Measurements from ENCODE around the gene ILDR2.

The ILDR2 gene

DNA sequence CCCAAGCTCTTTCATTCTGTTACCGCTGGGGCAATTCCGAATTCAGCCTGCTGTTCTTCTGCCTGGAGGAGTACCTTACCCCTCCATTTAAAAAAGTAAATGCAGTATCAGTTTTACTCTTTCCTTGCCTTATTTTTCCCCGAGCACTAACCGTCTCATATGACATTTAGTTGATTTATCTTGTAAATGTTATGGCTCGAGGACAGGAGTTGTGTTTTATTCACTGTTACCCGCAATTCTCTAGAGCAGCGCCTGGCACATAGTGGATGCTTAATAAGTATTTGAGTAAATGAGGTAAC is 98.9 kb downstream of the ILDR2 start:
- H3K27me3 ChIP-seq (ENCODE audit: control insufficient read depth, insufficient read depth, low read length): no peaks in the 10 kb centered on the region
- peak overlapping the region; percentile 90 for H3K9ac ChIP-seq (ENCODE audit: low read depth, low read length)

DNA sequence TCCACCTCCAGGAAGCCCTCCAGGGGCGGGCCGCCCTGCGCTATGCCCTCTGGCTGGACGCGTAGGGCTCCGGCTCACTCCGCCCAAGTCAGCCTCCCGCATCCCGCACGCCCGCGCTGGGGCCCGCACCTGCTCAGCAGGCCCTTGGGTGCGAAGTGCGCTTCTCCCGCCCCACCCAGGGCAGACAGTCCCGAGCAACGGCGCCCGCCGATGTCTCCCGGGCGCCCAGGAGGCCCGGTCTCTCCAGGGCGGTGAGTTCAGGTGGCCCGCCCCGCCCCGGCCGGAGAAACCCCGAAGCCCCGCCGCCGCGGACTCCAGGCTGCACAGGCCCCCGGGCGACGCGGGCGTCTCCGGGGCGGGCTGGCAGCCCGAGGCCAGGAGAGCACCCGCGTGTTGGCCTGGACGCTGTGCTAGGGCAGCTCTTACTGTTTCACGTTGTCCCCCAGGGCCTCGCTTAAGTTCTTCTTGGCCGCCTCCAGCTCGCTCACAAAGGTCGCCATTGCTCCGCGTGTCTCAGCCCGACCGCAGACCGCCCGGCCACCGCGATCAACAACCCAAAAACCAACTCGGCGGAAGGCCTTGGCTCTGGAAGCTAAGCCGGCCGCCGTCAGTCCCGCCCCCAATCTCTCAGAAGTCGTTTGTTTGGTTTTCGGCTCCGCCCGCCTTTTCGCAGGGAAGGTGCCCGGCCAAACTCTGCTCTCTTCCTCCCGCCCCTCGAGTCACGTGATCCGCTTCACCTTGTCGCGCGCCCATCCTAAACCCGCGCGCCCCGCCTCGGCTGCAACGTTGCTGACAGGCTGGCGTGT is 99.4 kb downstream of the ILDR2 start, which contains the start of gene TADA1:
Gene TADA1, minus strand, starts transcription at position 531 of the 806 bp plus-strand sequence. Its CDS starts 31 bp downstream, at position 500.
- peak within 1 kb of the TSS; percentile 90 for H3K9ac ChIP-seq (ENCODE audit: low read depth, low read length)
- peak within 1 kb of the TSS; percentile 84 for H3K4me3 ChIP-seq (ENCODE audit: low read length)

More for the DNA sequence above, 98.9 kb downstream of the ILDR2 start:
- peak overlapping the region; percentile 84 for H3K4me3 ChIP-seq (ENCODE audit: low read length)
- peaks cover 8% of the 10 kb centered on the region for H3K4me1 ChIP-seq (ENCODE audit: control insufficient read depth, insufficient read depth, low read length)
- H3K36me3 ChIP-seq (ENCODE audit: insufficient read depth, low read length): no peaks in the 10 kb centered on the region
- peak overlapping the region; percentile 76 for H3K4me2 ChIP-seq (ENCODE audit: low read length)
- H3K9me3 ChIP-seq (replicated peaks; ENCODE audit: low read length): no peaks in the 10 kb centered on the region

DNA sequence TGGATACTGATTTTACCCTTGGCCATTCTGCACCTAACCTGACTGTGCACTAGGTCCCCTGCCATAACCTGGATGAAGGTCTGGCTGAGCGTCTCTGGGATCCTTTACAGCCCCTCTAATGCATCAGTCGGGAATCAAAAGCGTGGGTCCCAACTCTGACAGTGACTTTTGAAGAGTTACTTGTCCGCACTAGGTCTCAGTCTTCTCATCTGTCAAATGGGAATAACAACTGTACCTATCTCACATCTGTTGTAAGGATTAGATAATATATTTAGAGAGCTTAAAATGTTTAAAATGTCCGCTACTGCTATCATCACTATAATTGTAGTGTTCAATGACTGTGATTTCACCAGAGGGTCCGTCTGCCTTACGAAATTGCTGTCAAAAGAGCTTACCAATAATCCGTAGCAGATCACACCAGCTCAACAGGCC is 100.0 kb downstream of the ILDR2 start:
- Histone ChIP-seq H3K9me3 (replicated peaks; ENCODE audit: low read length) (no peaks in the 10 kb centered on the region), H3K9ac (ENCODE audit: low read depth, low read length) (peak overlapping the region; percentile 90), H3K36me3 (ENCODE audit: insufficient read depth, low read length) (no peaks in the 10 kb centered on the region), H3K4me3 (ENCODE audit: low read length) (peak overlapping the region; percentile 84), H3K4me1 (ENCODE audit: control insufficient read depth, insufficient read depth, low read length) (peaks cover 8% of the 10 kb centered on the region), H3K27me3 (ENCODE audit: control insufficient read depth, insufficient read depth, low read length) (no peaks in the 10 kb centered on the region), H3K4me2 (ENCODE audit: low read length) (peak overlapping the region; percentile 76)

More for the DNA sequence above, 99.4 kb downstream of the ILDR2 start, which contains the start of gene TADA1:
- Histone ChIP-seq H3K9me3 (replicated peaks; ENCODE audit: low read length) (no peaks in the 10 kb centered on the region), H3K36me3 (ENCODE audit: insufficient read depth, low read length) (no peaks in the 10 kb centered on the region), H3K4me1 (ENCODE audit: control insufficient read depth, insufficient read depth, low read length) (peaks cover 8% of the 10 kb centered on the region), H3K27me3 (ENCODE audit: control insufficient read depth, insufficient read depth, low read length) (no peaks in the 10 kb centered on the region), H3K4me2 (ENCODE audit: low read length) (peak within 1 kb of the TSS; percentile 76)

DNA sequence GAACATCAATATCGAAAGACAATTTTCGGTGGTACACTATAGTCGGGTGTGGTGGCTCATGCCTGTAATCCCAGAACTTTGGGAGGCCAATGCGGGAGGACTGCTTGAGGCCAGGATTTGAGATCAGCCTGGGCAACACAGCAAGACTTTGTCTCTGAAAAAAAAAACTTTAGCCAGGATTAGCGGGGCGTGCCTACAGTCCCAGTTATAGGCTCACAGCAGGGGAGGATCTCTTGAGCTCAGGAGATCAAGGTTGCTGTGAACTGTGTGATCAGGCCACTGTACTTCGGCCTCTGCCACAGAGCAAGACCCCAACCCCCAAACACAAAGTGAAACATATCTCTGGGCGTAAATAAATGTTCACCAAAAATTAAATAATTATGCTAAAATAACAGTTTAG is 100.9 kb downstream of the ILDR2 start:
- H3K27me3 ChIP-seq (ENCODE audit: control insufficient read depth, insufficient read depth, low read length): no peaks in the 10 kb centered on the region
- peak overlapping the region; percentile 76 for H3K4me2 ChIP-seq (ENCODE audit: low read length)
- H3K4me1 ChIP-seq (ENCODE audit: control insufficient read depth, insufficient read depth, low read length): peaks cover 8% of the 10 kb centered on the region
- no peak overlapping the region for H3K4me3 ChIP-seq (ENCODE audit: low read length)
- no peak overlapping the region for H3K9ac ChIP-seq (ENCODE audit: low read depth, low read length)
- no peaks in the 10 kb centered on the region for H3K9me3 ChIP-seq (replicated peaks; ENCODE audit: low read length)
- H3K36me3 ChIP-seq (ENCODE audit: insufficient read depth, low read length): no peaks in the 10 kb centered on the region

DNA sequence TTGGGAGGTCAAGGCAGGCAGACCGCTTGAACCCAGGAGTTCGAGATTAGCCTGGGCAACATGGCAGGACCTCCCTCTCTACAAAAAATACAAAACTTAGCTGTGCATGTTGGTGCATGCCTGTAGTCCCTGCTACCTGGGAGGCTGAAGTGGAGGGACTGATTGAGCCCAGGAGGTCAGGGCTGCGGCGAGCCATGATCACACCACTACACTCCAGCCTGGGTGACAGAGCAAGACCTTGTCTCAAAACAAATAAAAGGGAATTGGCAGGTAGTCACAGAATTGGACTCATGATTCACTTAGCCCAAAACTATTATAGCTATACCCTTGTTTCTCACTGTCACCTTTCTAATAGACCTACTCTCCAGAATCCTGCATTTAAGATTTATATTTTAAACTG is 104.8 kb downstream of the ILDR2 start:
- no peaks in the 10 kb centered on the region for H3K9me3 ChIP-seq (replicated peaks; ENCODE audit: low read length)
- H3K27me3 ChIP-seq (ENCODE audit: control insufficient read depth, insufficient read depth, low read length): no peaks in the 10 kb centered on the region
- H3K4me2 ChIP-seq (ENCODE audit: low read length): no peak overlapping the region
- H3K4me3 ChIP-seq (ENCODE audit: low read length): no peak overlapping the region
- no peak overlapping the region for H3K9ac ChIP-seq (ENCODE audit: low read depth, low read length)
- peaks cover 4% of the 10 kb centered on the region for H3K4me1 ChIP-seq (ENCODE audit: control insufficient read depth, insufficient read depth, low read length)
- peaks cover 3% of the 10 kb centered on the region for H3K36me3 ChIP-seq (ENCODE audit: insufficient read depth, low read length)

DNA sequence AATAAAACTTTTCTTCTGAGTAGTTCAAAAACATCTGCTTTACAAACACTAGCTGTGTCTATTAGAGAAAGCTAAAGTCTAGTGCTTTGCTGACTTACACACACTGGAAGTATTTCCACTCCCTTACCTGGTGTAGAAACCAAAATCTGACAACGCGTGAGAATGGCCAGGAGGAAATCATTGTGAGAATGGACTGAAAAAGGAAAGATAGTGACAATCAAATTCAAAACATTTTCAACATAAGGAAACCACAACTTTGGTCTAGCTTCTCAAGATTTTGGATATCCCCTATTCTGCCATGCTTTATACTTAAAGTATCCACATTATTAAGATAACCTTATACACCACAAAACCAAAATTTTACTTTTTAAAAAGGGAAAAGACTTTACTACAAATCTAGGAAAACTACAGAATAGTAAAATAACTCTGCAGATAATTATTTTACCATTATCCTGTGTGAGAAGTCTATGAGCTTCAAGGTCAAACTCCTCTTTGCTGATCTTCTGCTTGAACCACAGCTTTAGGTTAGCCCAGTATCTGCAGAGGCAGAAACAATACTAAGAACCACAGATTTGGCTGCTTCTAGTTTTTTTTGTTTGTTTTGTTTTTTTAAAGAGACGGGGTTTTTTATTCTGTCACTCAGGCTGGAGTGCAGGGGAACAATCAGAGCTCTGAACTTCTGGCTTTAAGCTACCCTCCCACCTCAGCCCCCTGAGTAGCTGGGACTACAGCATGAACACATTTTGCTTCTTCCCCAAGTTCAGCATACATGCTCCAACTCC is 105.8 kb downstream of the ILDR2 start:
- no peaks in the 10 kb centered on the region for H3K27me3 ChIP-seq (ENCODE audit: control insufficient read depth, insufficient read depth, low read length)
- no peaks in the 10 kb centered on the region for H3K4me1 ChIP-seq (ENCODE audit: control insufficient read depth, insufficient read depth, low read length)
- peaks cover 6% of the 10 kb centered on the region for H3K36me3 ChIP-seq (ENCODE audit: insufficient read depth, low read length)
- no peak overlapping the region for H3K4me3 ChIP-seq (ENCODE audit: low read length)
- H3K4me2 ChIP-seq (ENCODE audit: low read length): no peak overlapping the region
- H3K9me3 ChIP-seq (replicated peaks; ENCODE audit: low read length): no peaks in the 10 kb centered on the region
- H3K9ac ChIP-seq (ENCODE audit: low read depth, low read length): no peak overlapping the region

DNA sequence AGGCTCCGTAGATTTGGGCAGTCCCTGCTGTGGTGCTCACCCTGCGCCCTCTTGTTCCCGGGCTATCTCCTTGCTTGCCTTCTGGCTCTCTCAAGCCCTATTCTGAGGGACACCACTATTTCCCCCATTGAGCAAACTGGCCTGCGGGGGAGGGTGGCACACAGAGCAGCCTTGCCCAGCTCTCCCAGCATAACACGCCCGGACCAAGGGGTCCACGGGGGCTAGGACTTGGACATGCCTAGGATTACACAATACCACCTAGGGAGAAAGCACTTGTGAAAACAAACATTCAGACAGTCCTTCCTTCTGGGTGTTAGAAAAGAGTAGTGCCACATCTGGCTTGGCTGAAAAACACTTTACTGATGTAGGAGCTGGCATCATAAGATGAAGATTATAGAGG is 106.7 kb downstream of the ILDR2 start:
- H3K36me3 ChIP-seq (ENCODE audit: insufficient read depth, low read length): peaks cover 11% of the 10 kb centered on the region

DNA sequence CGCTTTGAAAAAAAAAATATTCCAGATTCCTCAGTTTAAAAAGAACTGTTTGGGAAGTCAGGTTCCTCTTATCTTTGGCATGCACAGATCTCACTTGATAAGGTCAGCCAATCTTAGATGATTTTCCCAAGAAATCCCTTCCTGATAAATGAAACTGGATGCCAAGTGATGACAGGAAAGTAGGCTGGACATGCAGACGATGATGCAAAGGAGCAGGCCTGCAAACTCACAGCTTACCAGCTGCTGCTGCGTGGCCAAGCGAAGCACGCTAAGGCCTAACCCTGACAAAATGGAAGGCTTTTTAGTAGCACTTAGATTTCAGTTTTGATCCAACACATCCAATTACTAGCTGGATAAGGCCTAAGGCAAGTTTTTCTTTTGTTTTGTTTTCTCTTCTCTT is 109.4 kb downstream of the ILDR2 start:
- peaks cover 29% of the 10 kb centered on the region for H3K36me3 ChIP-seq (ENCODE audit: insufficient read depth, low read length)
- no peaks in the 10 kb centered on the region for H3K4me1 ChIP-seq (ENCODE audit: control insufficient read depth, insufficient read depth, low read length)
- no peak overlapping the region for H3K4me3 ChIP-seq (ENCODE audit: low read length)
- no peak overlapping the region for H3K4me2 ChIP-seq (ENCODE audit: low read length)
- H3K27me3 ChIP-seq (ENCODE audit: control insufficient read depth, insufficient read depth, low read length): no peaks in the 10 kb centered on the region
- no peaks in the 10 kb centered on the region for H3K9me3 ChIP-seq (replicated peaks; ENCODE audit: low read length)
- no peak overlapping the region for H3K9ac ChIP-seq (ENCODE audit: low read depth, low read length)

More for the DNA sequence above, 106.7 kb downstream of the ILDR2 start:
- Histone ChIP-seq H3K4me1 (ENCODE audit: control insufficient read depth, insufficient read depth, low read length) (no peaks in the 10 kb centered on the region), H3K4me2 (ENCODE audit: low read length) (no peak overlapping the region), H3K9me3 (replicated peaks; ENCODE audit: low read length) (no peaks in the 10 kb centered on the region), H3K9ac (ENCODE audit: low read depth, low read length) (no peak overlapping the region), H3K27me3 (ENCODE audit: control insufficient read depth, insufficient read depth, low read length) (no peaks in the 10 kb centered on the region), H3K4me3 (ENCODE audit: low read length) (no peak overlapping the region)

DNA sequence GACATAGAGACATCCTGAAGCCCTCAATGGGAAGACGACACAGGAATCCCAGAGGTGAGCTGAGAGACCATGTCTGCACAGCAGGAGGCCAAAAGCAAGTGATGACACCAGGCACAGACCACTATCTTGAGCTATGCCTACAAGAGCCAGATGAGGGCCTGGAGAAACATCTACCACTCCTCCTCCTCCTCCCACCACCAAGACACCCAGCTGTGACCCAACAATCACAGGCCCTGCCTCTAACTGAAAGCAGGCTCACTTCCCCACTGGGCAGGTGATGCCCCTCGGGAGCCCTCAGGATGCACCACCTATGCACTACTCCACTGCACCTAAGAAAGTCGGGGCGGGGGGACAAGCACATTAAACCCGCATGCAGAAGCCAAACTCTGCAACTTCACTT is 115.7 kb downstream of the ILDR2 start:
- no peak overlapping the region for H3K4me2 ChIP-seq (ENCODE audit: low read length)
- no peaks in the 10 kb centered on the region for H3K4me1 ChIP-seq (ENCODE audit: control insufficient read depth, insufficient read depth, low read length)
- no peak overlapping the region for H3K4me3 ChIP-seq (ENCODE audit: low read length)
- no peaks in the 10 kb centered on the region for H3K9me3 ChIP-seq (replicated peaks; ENCODE audit: low read length)
- H3K9ac ChIP-seq (ENCODE audit: low read depth, low read length): no peak overlapping the region
- no peaks in the 10 kb centered on the region for H3K27me3 ChIP-seq (ENCODE audit: control insufficient read depth, insufficient read depth, low read length)
- H3K36me3 ChIP-seq (ENCODE audit: insufficient read depth, low read length): peaks cover 72% of the 10 kb centered on the region

DNA sequence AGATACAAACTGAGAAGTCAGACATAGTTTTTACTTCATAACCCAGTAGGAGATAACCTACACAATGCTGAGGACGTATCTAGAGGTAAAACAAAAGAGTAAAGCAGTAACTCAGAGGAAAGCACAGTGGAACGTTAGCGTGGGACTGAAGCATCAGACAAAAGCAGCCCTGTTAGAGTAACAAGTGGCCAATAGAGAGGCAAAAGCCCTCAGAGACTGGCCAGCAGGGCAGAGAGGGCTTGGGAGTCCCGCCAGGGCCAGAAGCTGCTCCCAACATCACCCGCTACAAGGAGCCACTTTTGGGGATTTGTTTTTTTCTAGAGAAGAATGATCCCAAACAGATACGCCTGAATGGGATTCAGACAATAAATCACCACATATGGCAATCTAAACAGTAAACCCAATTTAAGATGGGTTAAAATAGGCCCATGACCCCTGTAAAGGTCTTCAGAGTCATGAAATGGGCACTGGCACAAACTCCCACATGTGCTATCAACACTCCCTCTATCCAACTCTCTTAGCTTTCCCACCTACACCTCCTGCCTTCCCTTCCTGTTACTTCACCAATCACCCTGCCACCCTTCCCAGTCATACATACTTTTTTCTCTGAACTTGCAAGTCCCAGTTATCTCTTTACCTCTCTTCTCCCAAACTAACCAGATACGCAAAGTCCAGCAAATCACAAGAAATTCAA is 116.5 kb downstream of the ILDR2 start:
- Histone ChIP-seq H3K4me3 (ENCODE audit: low read length) (no peak overlapping the region), H3K4me1 (ENCODE audit: control insufficient read depth, insufficient read depth, low read length) (no peaks in the 10 kb centered on the region), H3K9me3 (replicated peaks; ENCODE audit: low read length) (no peaks in the 10 kb centered on the region), H3K27me3 (ENCODE audit: control insufficient read depth, insufficient read depth, low read length) (no peaks in the 10 kb centered on the region), H3K4me2 (ENCODE audit: low read length) (no peak overlapping the region), H3K36me3 (ENCODE audit: insufficient read depth, low read length) (peaks cover 72% of the 10 kb centered on the region), H3K9ac (ENCODE audit: low read depth, low read length) (no peak overlapping the region)

Measured in skeletal muscle satellite cell (primary cell).